NB4 (cell line): ENCODE results near the gene IMMP2L.

Experiments used
- DNase-seq: peaks from one replicate; pipeline ENCODE4 v3.0.0; 2010; ENCODE audit warnings: low read depth
- H3K4me3 ChIP-seq: one replicate; pipeline ENCODE4 v1.5.1; 2011; ENCODE audit warnings: mild to moderate bottlenecking, low read depth, low read length, moderate library complexity
- CTCF ChIP-seq: IDR thresholded peaks from one replicate; pipeline ENCODE4 v1.5.1; 2012; ENCODE audit warnings: low read depth, low read length
- MAX ChIP-seq: IDR thresholded peaks from 2 replicates; pipeline ENCODE4 v1.6.1; 2011; ENCODE audit warnings: low read depth, low read length
- MYC ChIP-seq: IDR thresholded peaks from 2 replicates; pipeline ENCODE4 v1.6.1; 2011; ENCODE audit warnings: low read depth, low read length
- POLR2A ChIP-seq: IDR thresholded peaks from 2 replicates; pipeline ENCODE4 v1.6.1; 2011; ENCODE audit warnings: mild to moderate bottlenecking; ENCODE audit not compliant: insufficient read length; ENCODE audit errors: extremely low read depth

Gene IMMP2L

DNA sequence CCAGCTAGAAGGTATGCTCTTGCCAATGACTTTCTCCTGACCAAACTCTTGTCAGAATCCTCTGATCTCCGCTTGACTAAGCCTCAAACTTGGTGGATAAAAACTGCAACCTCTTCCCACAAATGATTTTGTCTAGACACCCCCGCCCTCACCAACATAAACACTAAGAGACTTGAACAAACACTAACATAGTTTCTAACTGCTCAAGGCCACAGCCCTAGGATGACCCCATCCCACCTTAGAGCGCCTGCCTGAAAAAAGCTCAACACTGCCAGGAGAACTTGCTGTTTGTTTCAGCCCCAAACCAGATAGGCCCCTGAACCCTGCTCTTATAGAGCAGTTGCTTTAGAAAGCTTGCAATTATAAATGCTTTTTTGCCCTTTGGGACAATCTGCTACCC is 399.6 kb downstream of the IMMP2L start:
- DNase-seq, result no peak
- TF ChIP-seq MAX (no peak), CTCF (no peak), POLR2A (no peak), MYC (no peak)
- no peak overlapping the region for H3K4me3 ChIP-seq

- TF ChIP-seq MYC (no peak), POLR2A (no peak), CTCF (no peak), MAX (no peak)
- H3K4me3 ChIP-seq, result no peak overlapping the region
- DNase-seq, result no peak
Measured at GRCh38 chr7:111160297-111160696, 402.0 kb downstream of the IMMP2L start.

- TF ChIP-seq MAX (no peak), MYC (no peak), POLR2A (no peak), CTCF (no peak)
- no peak overlapping the region for H3K4me3 ChIP-seq
- no peak for DNase-seq
Measured at GRCh38 chr7:111159426-111159825, 402.9 kb downstream of the IMMP2L start.

GRCh38 chr7:111150709-111151108 is 411.6 kb downstream of the IMMP2L start:
- TF ChIP-seq MYC, result no peak
- no peak for TF ChIP-seq CTCF
- TF ChIP-seq MAX, result no peak
- no peak for TF ChIP-seq POLR2A
- no peak overlapping the region for H3K4me3 ChIP-seq
- no peak for DNase-seq

- TF ChIP-seq MAX, result no peak
- no peak overlapping the region for H3K4me3 ChIP-seq
- DNase-seq, result no peak
Measured at GRCh38 chr7:111147708-111148533, 414.4 kb downstream of the IMMP2L start.

GRCh38 chr7:111146136-111146535 is 416.2 kb downstream of the IMMP2L start:
- no peak for DNase-seq
- no peak for TF ChIP-seq CTCF
- TF ChIP-seq POLR2A, result no peak
- TF ChIP-seq MYC, result no peak
- no peak for TF ChIP-seq MAX
- H3K4me3 ChIP-seq, result no peak overlapping the region
